Right lobe of liver (tissue), 6 donors: ENCODE data around the gene SNRPB2. TPM values are rescaled to one million over a fixed set of nuclear protein-coding genes. Genes with fewer than 3 reads are reported as not detected.

Source experiments
- ATAC-seq, 4 donors: fragments of 200-7000 bp; cut with Tn5 transposase; one replicate each; pipeline ENCODE4 v1.9.1; 2020; ENCODE audit warnings: mild to moderate bottlenecking in 4 of 4, moderate library complexity in 4 of 4
- DNase-seq, 3 donors: peaks; one replicate each; pipeline ENCODE4 v3.0.0-alpha.2; 2020
- H3K27ac ChIP-seq, 3 donors: fragments of 200-600 bp; one replicate each; pipeline ENCODE4 v1.8.0; 2022
- H3K27me3 ChIP-seq, 2 donors: fragments of 200-600 bp; one replicate each; pipeline ENCODE4 v1.8.0; 2022
- H3K36me3 ChIP-seq, 4 donors: fragments of 200-600 bp; sonication (generic) in 1 of 4; one replicate each; pipeline versions ENCODE4 v1.5.1 to v1.8.0; 2017 to 2022; ENCODE audit warnings: control low read depth in 1 of 4
- H3K4me1 ChIP-seq, 4 donors: fragments of 200-600 bp; sonication (generic) in 1 of 4; one replicate each; pipeline versions ENCODE4 v1.5.1 to v1.8.0; 2017 to 2022; ENCODE audit warnings: control low read depth in 1 of 4
- H3K4me3 ChIP-seq, 3 donors: fragments of 200-600 bp; one replicate each; pipeline ENCODE4 v1.8.0; 2022
- H3K9me3 ChIP-seq, 4 donors: fragments of 200-600 bp; sonication (generic) in 1 of 4; one replicate each; pipeline versions ENCODE4 v1.5.1 to v1.8.0; 2017 to 2022; ENCODE audit warnings: control low read depth in 1 of 4
- CTCF ChIP-seq, 4 donors: fragments of 200-600 bp in 3 of 4; fragments of 450-650 bp in 1 of 4; IDR thresholded peaks; one replicate each; pipeline versions ENCODE4 v1.5.1 to v1.8.0; 2016 to 2022; ENCODE audit warnings: antibody characterized with exemption in 4 of 4, mild to moderate bottlenecking in 2 of 4
- POLR2A ChIP-seq: fragments of 450-650 bp; IDR thresholded peaks from one replicate; pipeline ENCODE4 v1.6.1; 2017; ENCODE audit warnings: antibody characterized with exemption, mild to moderate bottlenecking
- WGBS: methylation state at CpG from one replicate; pipeline ENCODE4 v1.1.6; 2018; ENCODE audit warnings: low coverage, low lambda C conversion rate; ENCODE audit not compliant: insufficient coverage; ENCODE audit errors: missing lambda C conversion rate; 5-methylcytosine and 5-hydroxymethylcytosine counted together
- intact Hi-C, 2 donors: fragments of 100-400 bp; cut with DNase I; formaldehyde crosslinking; loops; one replicate each; pipeline versions ENCODE4 v1.11.2 to v1.14.1; 2022
- total RNA-seq, 6 experiments: library from RNA; depleted of rRNA in 2 of 6; stranded (reverse); fragments of >200 nt in 2 of 6; fragmentation: NEBNext Ultra II Directional in 3 of 6; extraction: Animal tissue kit (Norgen Biotek cat#: 25700) in 3 of 6; gene quantifications; one replicate each; pipeline versions ENCODE4 v1.1.0 to v1.2.4, GENCODE V29; 2016 to 2023
- donor health status: DM: no; HTN: yes; CAD: no.
- donor health status: DM: no; HTN: no; CAD: no.
- donor health status: DM: no; HTN: no; CAD: no.
- donor health status: DM: no; HTN: yes; CAD: no.
- donor health status: DM: no; HTN: yes; CAD: no.

SNRPB2 gene
- total RNA-seq, 6 experiments from 2014 or later = 10.2 to 19.3 (median 17.3) TPM

GRCh38 chr20:16740365-16741072, 10.7 kb downstream of the SNRPB2 start:
- Histone ChIP-seq H3K4me3 (no peak overlapping the region), H3K9me3 (no peaks in the 10 kb centered on the region), H3K36me3 (peaks cover 6 to 55% (median 19%) of the 10 kb centered on the region in 4 donors), H3K4me1 (no peaks in the 10 kb centered on the region), H3K27me3 (no peaks in the 10 kb centered on the region), H3K27ac (no peak overlapping the region)
- intact Hi-C loops = no loop called here
- 85% methylated on average over 6 of the region's 6 CpGs for WGBS
- no peak for ATAC-seq
- DNase-seq = no peak
- TF ChIP-seq POLR2A = no peak
- TF ChIP-seq CTCF (IDR thresholded peaks at IDR 0.05) = no peak

- Histone ChIP-seq H3K36me3 (peaks cover 0 to 20% (median 12%) of the 10 kb centered on the region in 4 donors), H3K27me3 (no peaks in the 10 kb centered on the region), H3K4me3 (no peak overlapping the region), H3K27ac (no peak overlapping the region), H3K9me3 (no peaks in the 10 kb centered on the region), H3K4me1 (no peaks in the 10 kb centered on the region)
- TF ChIP-seq CTCF (IDR thresholded peaks at IDR 0.05) = no peak
- TF ChIP-seq POLR2A = no peak
- ATAC-seq (no peak), DNase-seq (no peak)
- 50% methylated on average over 3 of the region's 3 CpGs for whole genome bisulfite sequencing
- intact Hi-C loops = no loop called here
These were observed 14.5 kb downstream of the SNRPB2 start for GRCh38 chr20:16744178-16744807.

GRCh38 chr20:16745204-16745603, 15.4 kb downstream of the SNRPB2 start:
- WGBS = 74% methylated on average over 5 of the region's 5 CpGs

GRCh38 chr20:16747291-16747811, 17.5 kb downstream of the SNRPB2 start:
- intact Hi-C loops = no loop called here
- ATAC-seq = peak in 3 of 4 donors; percentile 34 to 54 (median 39)
- 44% methylated on average over 3 of the region's 3 CpGs for WGBS

More at GRCh38 chr20:16745204-16745603, 15.4 kb downstream of the SNRPB2 start:
- intact Hi-C loops = no loop called here
- H3K27ac ChIP-seq = no peak overlapping the region
- H3K27me3 ChIP-seq = no peaks in the 10 kb centered on the region
- peaks cover 0 to 11% (median 6%) of the 10 kb centered on the region in 4 donors for H3K36me3 ChIP-seq
- no peaks in the 10 kb centered on the region for H3K9me3 ChIP-seq
- no peak for TF ChIP-seq POLR2A
- TF ChIP-seq CTCF (IDR thresholded peaks at IDR 0.05) = no peak
- ATAC-seq (no peak), DNase-seq (no peak)
- H3K4me1 ChIP-seq = no peaks in the 10 kb centered on the region
- H3K4me3 ChIP-seq = no peak overlapping the region

More at GRCh38 chr20:16747291-16747811, 17.5 kb downstream of the SNRPB2 start:
- H3K27me3 ChIP-seq = no peaks in the 10 kb centered on the region
- H3K9me3 ChIP-seq = no peaks in the 10 kb centered on the region
- no peaks in the 10 kb centered on the region for H3K36me3 ChIP-seq
- TF ChIP-seq CTCF (IDR thresholded peaks at IDR 0.05) (no peak), POLR2A (no peak)
- H3K27ac ChIP-seq = no peak overlapping the region
- no peak overlapping the region for H3K4me3 ChIP-seq
- H3K4me1 ChIP-seq = no peaks in the 10 kb centered on the region
- no peak for DNase-seq
